ENCODE measurements around the gene DAO.
"Not testable (repeated sequence)": the region's sequence is repeated elsewhere in the genome, so short reads cannot be mapped to it uniquely, and the experiment has no call there.

The DAO gene

DNA sequence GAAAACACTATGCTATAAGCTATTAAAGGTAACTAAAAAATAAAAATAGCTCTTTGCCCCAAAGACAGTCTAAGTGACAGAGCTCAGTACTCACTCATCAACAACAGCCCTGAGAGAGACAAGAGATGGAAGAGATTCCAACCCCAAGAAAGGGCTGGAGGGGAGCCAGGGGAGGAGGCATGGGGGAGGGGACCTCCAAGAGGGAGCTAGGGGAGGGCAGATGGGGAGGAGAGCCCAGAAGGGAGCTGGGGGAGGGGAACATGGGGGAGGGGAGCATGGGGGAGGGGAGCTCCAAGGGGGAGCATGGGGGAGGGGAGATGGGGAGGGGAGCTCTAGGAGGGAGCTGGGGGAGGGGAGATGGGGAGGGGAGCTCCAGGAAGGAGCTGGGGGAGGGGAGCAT, 30.2 kb upstream of the DAO start:
- no peak for DNase-seq (ENCODE audit: low read depth)

GRCh38 chr12:108850854-108851573, 28.9 kb upstream of the DAO start:
- peak; percentile 44 for DNase-seq (ENCODE audit: low read depth)

- no peak for DNase-seq (ENCODE audit: low read depth)
Observed at GRCh38 chr12:108852674-108853309, 27.1 kb upstream of the DAO start.

GRCh38 chr12:108853426-108853825, 26.5 kb upstream of the DAO start:
- DNase-seq (ENCODE audit: low read depth) = no peak

DNA sequence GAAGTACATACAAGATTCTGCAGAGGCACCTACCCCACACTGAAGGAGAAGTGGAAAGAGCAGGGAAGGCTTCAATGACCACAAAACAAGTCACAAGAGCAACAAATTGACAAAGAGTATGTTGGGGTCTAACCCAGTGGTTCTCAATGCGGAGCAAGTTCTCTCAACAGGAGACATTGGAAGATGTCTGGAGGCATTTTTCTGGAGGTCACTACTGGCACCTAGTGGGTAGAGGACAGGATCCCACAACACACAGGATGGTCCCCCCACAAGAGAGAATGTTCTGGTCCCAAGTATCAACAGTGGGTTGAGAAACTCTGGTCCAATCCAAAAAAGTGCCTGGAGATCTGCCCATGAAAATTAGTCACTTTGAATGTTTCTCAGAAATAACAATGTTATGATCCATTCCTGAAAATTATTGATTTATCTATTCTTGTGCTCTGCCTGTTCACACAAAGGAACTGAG, 25.9 kb upstream of the DAO start:
- DNase-seq (ENCODE audit: low read depth) = peak; percentile 94

GRCh38 chr12:108854451-108855283, 25.2 kb upstream of the DAO start:
- DNase-seq (ENCODE audit: low read depth) = peak; percentile 96

DNA sequence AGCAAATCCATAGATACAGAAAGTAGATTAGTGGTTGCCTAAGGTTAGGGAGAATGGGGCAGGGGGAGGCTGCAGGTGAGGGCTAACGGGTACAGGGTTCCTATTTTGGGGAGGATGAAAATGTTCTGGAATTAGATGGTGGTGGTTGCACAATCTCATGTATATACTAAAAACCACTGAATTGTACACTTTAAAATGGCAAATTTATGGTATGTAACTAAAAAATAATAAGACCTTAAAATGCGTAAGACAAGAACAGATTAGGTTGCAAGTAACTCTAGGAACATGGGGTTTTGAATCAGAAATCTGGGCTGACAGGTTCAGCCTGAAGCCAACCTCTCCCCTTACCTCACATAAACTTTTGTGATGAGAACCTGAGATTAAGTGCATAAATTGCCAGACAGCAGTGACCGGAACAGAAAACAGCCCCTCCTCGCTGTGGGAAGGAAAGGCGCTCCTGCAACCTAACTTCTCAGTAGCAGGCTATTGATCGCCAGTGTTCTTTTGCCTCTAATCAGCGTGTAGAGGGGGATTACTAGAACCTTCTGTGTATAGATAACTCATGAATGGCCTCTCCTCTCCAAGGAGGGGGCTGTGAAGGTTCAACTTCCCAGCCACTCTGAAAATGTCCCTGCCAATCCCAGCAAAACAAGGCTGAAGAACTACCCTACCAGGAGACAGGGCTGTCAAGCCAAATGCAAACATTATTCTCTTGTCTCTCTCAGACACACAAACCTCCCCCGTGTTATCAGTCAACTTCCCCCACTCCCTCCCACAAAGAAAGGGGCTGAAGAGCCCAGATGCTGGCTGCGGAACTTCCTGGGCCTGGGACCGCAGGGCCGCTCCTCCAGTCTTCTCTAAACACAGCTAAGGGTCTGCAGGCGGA, 24.4 kb upstream of the DAO start:
- no peak for DNase-seq (ENCODE audit: low read depth)

- DNase-seq (ENCODE audit: low read depth) = no peak
Observed at GRCh38 chr12:108856170-108856427, 23.8 kb upstream of the DAO start.

- DNase-seq (ENCODE audit: low read depth) = peak; percentile 86
Observed at GRCh38 chr12:108856428-108857157, 23.3 kb upstream of the DAO start.

- DNase-seq (ENCODE audit: low read depth) = no peak
Observed at GRCh38 chr12:108857158-108857407, 22.8 kb upstream of the DAO start.

GRCh38 chr12:108858311-108859074, 21.4 kb upstream of the DAO start:
- DNase-seq (ENCODE audit: low read depth) = no peak

DNA sequence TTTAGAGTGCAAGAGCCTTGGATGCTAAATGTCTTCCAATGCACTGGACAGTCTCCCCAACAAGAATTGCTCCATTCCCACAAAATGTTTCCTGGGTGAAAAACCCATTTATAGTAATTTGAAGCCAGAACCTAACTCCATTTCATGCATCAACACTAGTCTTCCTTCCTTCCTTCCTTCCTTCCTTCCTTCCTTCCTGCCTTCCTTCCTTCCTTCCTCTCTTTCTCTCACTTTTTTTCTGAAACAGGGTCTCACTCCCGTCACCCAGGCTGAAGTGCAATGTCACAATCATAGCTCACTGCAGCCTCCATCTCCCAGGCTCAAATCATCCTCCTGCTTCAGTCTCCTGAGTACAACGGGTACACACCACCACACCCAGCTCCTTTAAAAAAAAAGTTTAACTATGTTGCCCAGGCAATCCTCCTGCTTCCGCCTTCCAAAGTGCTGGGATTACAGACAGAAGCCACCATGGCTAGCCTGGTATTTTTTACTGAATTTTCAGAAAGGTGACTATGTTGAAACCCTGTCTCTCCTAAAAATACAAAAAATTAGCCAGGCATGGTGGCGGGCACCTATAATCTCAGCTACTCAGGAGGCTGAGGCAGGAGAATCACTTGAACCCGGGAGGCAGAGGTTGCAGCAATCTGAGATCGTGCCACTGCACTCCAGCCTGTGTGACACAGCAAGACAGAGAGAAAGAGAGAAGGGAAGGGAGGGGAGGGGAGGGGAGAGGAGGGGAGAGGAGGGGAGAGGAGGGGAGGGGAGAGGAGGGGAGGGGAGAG, 20.6 kb upstream of the DAO start:
- DNase-seq (ENCODE audit: low read depth) = not testable (repeated sequence)

- DNase-seq (ENCODE audit: low read depth) = no peak
Observed at GRCh38 chr12:108859923-108860291, 20.0 kb upstream of the DAO start.

DNA sequence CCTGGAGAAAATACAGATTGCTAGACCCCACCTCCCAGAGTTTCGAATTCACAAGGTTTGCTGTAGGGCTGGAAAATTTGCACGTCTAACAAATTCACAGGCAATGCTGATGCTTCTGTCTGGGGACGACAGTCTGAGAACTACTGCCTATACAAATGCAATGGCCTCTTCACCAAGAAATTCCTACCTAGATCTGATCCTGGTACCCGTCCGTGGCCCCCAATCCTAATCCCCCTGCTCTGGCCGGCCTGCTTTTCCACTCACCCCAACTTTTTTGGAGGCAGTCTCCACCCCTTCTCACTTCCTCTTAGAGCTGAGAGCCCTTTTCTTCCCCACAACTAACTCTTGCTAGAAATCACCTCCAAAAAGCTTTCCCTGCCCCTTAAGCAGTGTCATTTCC, 19.4 kb upstream of the DAO start:
- no peak for DNase-seq (ENCODE audit: low read depth)

- no peak for DNase-seq (ENCODE audit: low read depth)
Observed at GRCh38 chr12:108861878-108862587, 17.9 kb upstream of the DAO start.

- no peak for DNase-seq (ENCODE audit: low read depth)
Observed at GRCh38 chr12:108862588-108862959, 17.3 kb upstream of the DAO start.

DNA sequence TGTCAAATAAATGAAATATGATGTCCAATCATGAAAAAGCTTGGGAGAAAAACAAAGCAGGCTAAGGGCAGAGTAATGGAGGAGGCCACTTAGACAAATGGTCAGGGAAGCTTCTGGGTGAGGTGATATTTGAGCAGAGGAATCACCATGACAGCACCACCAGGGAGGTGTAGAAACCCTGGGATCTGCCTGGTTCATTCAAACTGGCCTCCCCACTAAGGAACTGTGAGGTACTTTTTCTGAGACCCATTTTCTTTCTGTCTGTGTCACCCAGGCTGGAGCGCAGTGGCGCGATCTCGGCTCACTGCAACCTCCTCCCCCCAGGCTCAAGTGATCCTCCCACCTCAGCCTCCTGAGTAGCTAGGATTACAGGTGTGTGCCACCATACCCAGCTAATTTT, 14.7 kb upstream of the DAO start:
- DNase-seq (ENCODE audit: low read depth) = no peak

GRCh38 chr12:108866083-108866482, 13.8 kb upstream of the DAO start:
- DNase-seq (ENCODE audit: low read depth) = not testable (repeated sequence)

DNA sequence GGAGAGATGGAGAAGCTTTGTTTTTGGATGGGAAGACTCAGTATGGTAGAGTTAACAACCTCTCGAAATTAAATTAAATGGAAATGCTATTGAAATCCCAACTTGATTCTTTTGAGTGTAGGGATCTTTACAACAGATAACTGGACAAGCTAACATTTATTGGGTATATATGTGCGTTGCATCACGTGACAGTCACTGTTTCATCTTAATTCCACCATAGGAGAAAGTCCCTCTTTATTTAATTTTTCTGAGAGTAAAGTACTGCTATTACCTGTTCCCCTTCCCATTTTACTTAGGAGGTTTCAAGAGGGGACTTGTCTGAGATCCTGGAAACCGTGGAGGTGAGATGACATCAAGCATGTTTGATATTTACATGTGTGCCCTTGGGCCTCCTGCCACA, 11.1 kb upstream of the DAO start:
- no peak for DNase-seq (ENCODE audit: low read depth)

GRCh38 chr12:108875280-108875679, 4.6 kb upstream of the DAO start:
- DNase-seq (ENCODE audit: low read depth) = no peak
